CD4-positive, alpha-beta memory T cell (primary cell): ENCODE measurements around the gene AHSG. TPM values are rescaled to one million over a fixed set of nuclear protein-coding genes. Genes with fewer than 3 reads are reported as not detected.
"Not testable (repeated sequence)": the region's sequence is repeated elsewhere in the genome, so short reads cannot be mapped to it uniquely, and the experiment has no call there.

ENCODE experiments used
- CTCF ChIA-PET: fragments of 350-600 bp; sonication (Branson Sonifier 250); formaldehyde crosslinking; loops from one replicate; lab custom pipeline; 2021; ENCODE audit warnings: inconsistent platforms; ENCODE audit not compliant: partially characterized antibody; lab: Charles Lee
- POLR2A ChIA-PET: fragments of 350-600 bp; sonication (Branson Sonifier 250); formaldehyde crosslinking; loops from one replicate; lab custom pipeline; 2021; ENCODE audit not compliant: partially characterized antibody; lab: Charles Lee
- DNase-seq, 5 donors: peaks; one replicate each; pipeline versions ENCODE4 v3.0.0 to v3.0.0-alpha.2; 2020 to 2022; ENCODE audit warnings: mixed read lengths in 1 of 5
- H3K27ac ChIP-seq: one replicate; pipeline ENCODE4 v1.7.0; 2013; ENCODE audit warnings: low read depth, low read length
- H3K27me3 ChIP-seq: 2 replicates; pipeline ENCODE4 v1.7.0; 2013; ENCODE audit warnings: mild to moderate bottlenecking, low read length, moderate library complexity; ENCODE audit not compliant: insufficient read depth
- H3K36me3 ChIP-seq: 2 replicates; pipeline ENCODE4 v1.7.0; 2013; ENCODE audit warnings: mild to moderate bottlenecking, low read length, moderate library complexity; ENCODE audit not compliant: insufficient read depth
- H3K4me1 ChIP-seq: 2 replicates; pipeline ENCODE4 v1.7.0; 2013; ENCODE audit warnings: mild to moderate bottlenecking, low read length, moderate library complexity; ENCODE audit not compliant: insufficient read depth
- H3K4me3 ChIP-seq, 2 donors: one replicate each; pipeline ENCODE4 v1.7.0; 2013; ENCODE audit warnings: low read length in 2 of 2, mild to moderate bottlenecking in 1 of 2
- H3K9me3 ChIP-seq, 2 donors: one replicate each; pipeline ENCODE4 v1.7.0; 2013; ENCODE audit warnings: low read length in 2 of 2, control low read depth in 1 of 2; ENCODE audit not compliant: control insufficient read depth in 1 of 2
- H3K27ac Mint-ChIP-seq, 7 donors: one replicate each; pipeline ENCODE4 v1.8.0; 2020 to 2021; ENCODE audit warnings: mixed read lengths in 7 of 7, mild to moderate bottlenecking in 6 of 7, inconsistent platforms in 3 of 7, moderate library complexity in 3 of 7
- H3K27me3 Mint-ChIP-seq, 2 donors: one replicate each; pipeline ENCODE4 v1.8.0; 2020 to 2021; ENCODE audit warnings: mixed read lengths in 2 of 2
- H3K36me3 Mint-ChIP-seq, 2 donors: one replicate each; pipeline ENCODE4 v1.8.0; 2020 to 2021; ENCODE audit warnings: mixed read lengths in 2 of 2, inconsistent platforms in 1 of 2, mild to moderate bottlenecking in 1 of 2
- H3K4me1 Mint-ChIP-seq, 4 donors: one replicate each; pipeline ENCODE4 v1.8.0; 2020 to 2021; ENCODE audit warnings: mixed read lengths in 4 of 4, mild to moderate bottlenecking in 1 of 4
- H3K4me3 Mint-ChIP-seq, 8 donors: one replicate each; pipeline ENCODE4 v1.8.0; 2020 to 2021; ENCODE audit warnings: mixed read lengths in 8 of 8, mild to moderate bottlenecking in 7 of 8, moderate library complexity in 6 of 8, inconsistent platforms in 3 of 8
- H3K9me3 Mint-ChIP-seq, 8 donors: one replicate each; pipeline ENCODE4 v1.8.0; 2020 to 2021; ENCODE audit warnings: mixed read lengths in 8 of 8, mild to moderate bottlenecking in 5 of 8, inconsistent platforms in 3 of 8, moderate library complexity in 1 of 8
- intact Hi-C: fragments of 100-400 bp; cut with micrococcal nuclease; formaldehyde crosslinking; loops from one replicate; pipeline ENCODE4 v1.15.1; 2023
- polyA plus RNA-seq, 2 donors: library from polyadenylated mRNA; unstranded; fragments of 300-500 nt; fragmentation: Illumina TruSeq; gene quantifications; one replicate each; pipeline ENCODE4 v1.2.3, GENCODE V29; 2021
- total RNA-seq, 2 experiments: library from RNA; stranded (reverse); gene quantifications; one replicate each; pipeline ENCODE4 v1.2.3, GENCODE V29; 2021

The AHSG gene
- total and polyA plus RNA-seq, 4 experiments from 2014 or later = not detected

- Mint-ChIP-seq H3K36me3 (peaks cover 49 to 70% of the 10 kb centered on the region in 2 donors), H3K9me3 (no peaks in the 10 kb centered on the region)
Observed at GRCh38 chr3:186583831-186584230, 29.0 kb upstream of the AHSG start.

GRCh38 chr3:186586245-186586644 is 26.6 kb upstream of the AHSG start:
- peaks cover 35 to 53% of the 10 kb centered on the region in 2 donors for H3K36me3 Mint-ChIP-seq
- H3K27ac ChIP-seq, H3K27me3 Mint-ChIP-seq, H3K9me3 Mint-ChIP-seq, H3K27ac Mint-ChIP-seq, intact Hi-C loops, POLR2A ChIA-PET, H3K4me3 Mint-ChIP-seq, H3K27me3 ChIP-seq, H3K4me3 ChIP-seq, DNase-seq, H3K9me3 ChIP-seq: not testable (repeated sequence)
- CTCF ChIA-PET = interaction anchor here (0.5 to 24.2 kb wide), 2 partner anchors 27 to 603 kb away, joined by 3 to 255 read pairs; partner anchors contain the start of gene AHSG
- Histone ChIP-seq H3K36me3 (peaks cover 38% of the 10 kb centered on the region), H3K4me1 (peaks cover 14% of the 10 kb centered on the region)
- peaks cover 8 to 23% (median 16%) of the 10 kb centered on the region in 4 donors for H3K4me1 Mint-ChIP-seq

More at GRCh38 chr3:186583831-186584230, 29.0 kb upstream of the AHSG start:
- DNase-seq = no peak
- intact Hi-C loops = no loop called here
- no peak overlapping the region for H3K4me3 ChIP-seq
- Mint-ChIP-seq H3K4me3 (no peak overlapping the region), H3K27me3 (no peaks in the 10 kb centered on the region), H3K27ac (no peak overlapping the region), H3K4me1 (peaks cover 0 to 3% (median 2%) of the 10 kb centered on the region in 4 donors)
- H3K4me1 ChIP-seq = no peaks in the 10 kb centered on the region
- H3K36me3 ChIP-seq = peaks cover 53% of the 10 kb centered on the region
- ChIA-PET CTCF (interaction anchor here (24.2 kb wide), 1 partner anchor 29 kb away, joined by 255 read pairs; the partner anchor contains the start of gene AHSG), POLR2A (no interaction called here)
- no peaks in the 10 kb centered on the region for H3K9me3 ChIP-seq
- H3K27ac ChIP-seq = no peak overlapping the region
- no peaks in the 10 kb centered on the region for H3K27me3 ChIP-seq

GRCh38 chr3:186587183-186587582 is 25.7 kb upstream of the AHSG start:
- Mint-ChIP-seq H3K27me3 (no peaks in the 10 kb centered on the region), H3K27ac (no peak overlapping the region), H3K36me3 (peaks cover 27 to 43% of the 10 kb centered on the region in 2 donors), H3K4me1 (peaks cover 8 to 23% (median 16%) of the 10 kb centered on the region in 4 donors), H3K4me3 (no peak overlapping the region), H3K9me3 (no peaks in the 10 kb centered on the region)
- ChIA-PET POLR2A (no interaction called here), CTCF (interaction anchor here (1.1 to 24.2 kb wide), 2 partner anchors 26 to 234 kb away, joined by 3 to 255 read pairs; partner anchors contain the start of gene AHSG)
- H3K9me3 ChIP-seq = no peaks in the 10 kb centered on the region
- H3K4me3 ChIP-seq = no peak overlapping the region
- H3K27me3 ChIP-seq = no peaks in the 10 kb centered on the region
- intact Hi-C loops = no loop called here
- peaks cover 14% of the 10 kb centered on the region for H3K4me1 ChIP-seq
- peaks cover 29% of the 10 kb centered on the region for H3K36me3 ChIP-seq
- no peak for DNase-seq
- no peak overlapping the region for H3K27ac ChIP-seq

GRCh38 chr3:186588632-186589031 is 24.2 kb upstream of the AHSG start:
- intact Hi-C loops = no loop called here
- DNase-seq = no peak
- Histone ChIP-seq H3K27me3 (no peaks in the 10 kb centered on the region), H3K4me3 (no peak overlapping the region), H3K27ac (no peak overlapping the region), H3K9me3 (no peaks in the 10 kb centered on the region), H3K36me3 (peaks cover 14% of the 10 kb centered on the region), H3K4me1 (peaks cover 14% of the 10 kb centered on the region)
- H3K36me3 Mint-ChIP-seq = peaks cover 20 to 31% of the 10 kb centered on the region in 2 donors
- H3K27ac Mint-ChIP-seq = peak overlapping the region in 2 of 7 donors; percentile 37 to 39
- ChIA-PET POLR2A (interaction anchor here (0.9 kb wide), 1 partner anchor 195 kb away, joined by 3 read pairs; the partner anchor contains the start of gene EIF4A2), CTCF (interaction anchor here (24.2 kb wide), 1 partner anchor 24 kb away, joined by 255 read pairs; the partner anchor contains the start of gene AHSG)
- H3K4me3 Mint-ChIP-seq = no peak overlapping the region
- H3K9me3 Mint-ChIP-seq = no peaks in the 10 kb centered on the region
- peaks cover 8 to 23% (median 16%) of the 10 kb centered on the region in 4 donors for H3K4me1 Mint-ChIP-seq
- H3K27me3 Mint-ChIP-seq = no peaks in the 10 kb centered on the region

- no peak overlapping the region for H3K27ac ChIP-seq
- Mint-ChIP-seq H3K27me3 (no peaks in the 10 kb centered on the region), H3K27ac (no peak overlapping the region), H3K36me3 (peaks cover 16 to 26% of the 10 kb centered on the region in 2 donors), H3K9me3 (no peaks in the 10 kb centered on the region), H3K4me1 (peaks cover 8 to 23% (median 16%) of the 10 kb centered on the region in 4 donors), H3K4me3 (no peak overlapping the region)
- peaks cover 9% of the 10 kb centered on the region for H3K36me3 ChIP-seq
- CTCF ChIA-PET = interaction anchor here (1.1 to 24.2 kb wide), 2 partner anchors 19 to 24 kb away, joined by 4 to 255 read pairs; partner anchors contain the start of genes AHSG and DNAJB11
- H3K4me1 ChIP-seq = peaks cover 14% of the 10 kb centered on the region
- intact Hi-C loops = no loop called here
- H3K9me3 ChIP-seq = no peaks in the 10 kb centered on the region
- DNase-seq = no peak
- H3K27me3 ChIP-seq = no peaks in the 10 kb centered on the region
- POLR2A ChIA-PET = interaction anchor here (0.9 to 2.3 kb wide), 2 partner anchors 25 to 194 kb away, joined by 3 to 7 read pairs; partner anchors contain the start of gene EIF4A2
- no peak overlapping the region for H3K4me3 ChIP-seq
Observed at GRCh38 chr3:186589121-186589520, 23.7 kb upstream of the AHSG start.

- H3K27me3 Mint-ChIP-seq = no peaks in the 10 kb centered on the region
- CTCF ChIA-PET = interaction anchor here (0.8 to 24.2 kb wide), 4 partner anchors 9 to 607 kb away, joined by 3 to 255 read pairs (median 4); partner anchors contain the start of genes AHSG and DNAJB11
- Histone ChIP-seq H3K4me1 (peaks cover 14% of the 10 kb centered on the region), H3K4me3 (no peak overlapping the region), H3K27me3 (no peaks in the 10 kb centered on the region), H3K9me3 (no peaks in the 10 kb centered on the region), H3K36me3 (peaks cover under 1% of the 10 kb centered on the region), H3K27ac (no peak overlapping the region)
- peaks cover 7 to 23% (median 16%) of the 10 kb centered on the region in 4 donors for H3K4me1 Mint-ChIP-seq
- intact Hi-C loops = loop anchor here (1.0 to 2.0 kb wide), 2 partner anchors 19 to 27 kb away; partner anchors contain the start of gene DNAJB11
- peak overlapping the region; percentile 19 to 85 (median 49) for H3K27ac Mint-ChIP-seq
- DNase-seq = peak; percentile 14 to 47 (median 36)
- H3K4me3 Mint-ChIP-seq = peak overlapping the region in 2 of 8 donors; percentile 2 to 45
- peaks cover 7 to 17% of the 10 kb centered on the region in 2 donors for H3K36me3 Mint-ChIP-seq
- no peaks in the 10 kb centered on the region for H3K9me3 Mint-ChIP-seq
- POLR2A ChIA-PET = interaction anchor here (0.6 to 2.3 kb wide), 9 partner anchors 18 to 652 kb away, joined by 3 to 7 read pairs (median 3); partner anchors contain the start of genes DNAJB11, EIF4A2, TBCCD1 and TRA2B
Observed at GRCh38 chr3:186589856-186590579, 22.8 kb upstream of the AHSG start.
